Measurements from ENCODE around the gene GPC6.

- TF ChIP-seq CTCF (IDR thresholded peaks at IDR 0.05), result no peak
- TF ChIP-seq POLR2A (IDR thresholded peaks at IDR 0.05), result no peak
These were observed 1028.1 kb downstream of the GPC6 start for GRCh38 chr13:94254737-94255136.
